ENCODE data around the gene CTSW.

GRCh38 chr11:65852508-65853245 lies 27.0 kb upstream of the CTSW start:
- TF ChIP-seq CTCF (conservative IDR thresholded peaks at IDR 0.05; ENCODE audit: low read length) = no peak
- no peak for TF ChIP-seq EZH2phosphoT487 (IDR thresholded peaks at IDR 0.05; ENCODE audit: borderline replicate concordance, low read depth, low read length)
